ENCODE results near the gene UPK3A. TPM values are rescaled to one million over a fixed set of nuclear protein-coding genes. Genes with fewer than 3 reads are reported as not detected.
"Not testable (repeated sequence)": the region's sequence is repeated elsewhere in the genome, so short reads cannot be mapped to it uniquely, and the experiment has no call there.

Gene UPK3A
- total and polyA plus RNA-seq, 2 of the 13 experiments (the other 11 are each of a cell fraction or from before 2014, with no cell fraction given): 10.5 to 13.8 TPM

GRCh38 chr22:45324311-45324711 lies 39.6 kb downstream of the UPK3A start (continued):
- TF ChIP-seq DZIP1 (CRISPR knock-in tag; IDR thresholded peaks at IDR 0.05) (no peak), ZNF530 (CRISPR knock-in tag; IDR thresholded peaks at IDR 0.05; ENCODE audit: low read depth) (no peak), MLLT10 (CRISPR knock-in tag; IDR thresholded peaks at IDR 0.05) (no peak), HNF4A (CRISPR knock-in tag; IDR thresholded peaks at IDR 0.05) (no peak), RXRA (CRISPR knock-in tag; IDR thresholded peaks at IDR 0.05) (no peak), CEBPG (CRISPR knock-in tag; IDR thresholded peaks at IDR 0.05) (no peak), RNF2 (conservative IDR thresholded peaks at IDR 0.05; ENCODE audit: low read depth) (no peak), ZNF17 (CRISPR knock-in tag; IDR thresholded peaks at IDR 0.05) (no peak)

GRCh38 chr22:45328261-45328660 lies 43.5 kb downstream of the UPK3A start:
- H4K20me1 ChIP-seq (ENCODE audit: insufficient read depth, low read length); DNase-seq (ENCODE audit: low spot score); H3K27me3 ChIP-seq (ENCODE audit: control insufficient read depth in 1 of 2, insufficient read depth in 2 of 2, low read length in 2 of 2); CTCF ChIA-PET (ENCODE audit: low intra/inter-chr PET ratio, low total read pairs); H3K4me2 ChIP-seq (ENCODE audit: low read depth, low read length); ATAC-seq; intact Hi-C loops (cut with micrococcal nuclease; ENCODE audit: unreplicated experiment); H3K27ac ChIP-seq (ENCODE audit: extremely low read length, insufficient read depth, low read length); H3K4me1 ChIP-seq (ENCODE audit: insufficient read depth, low read length); H3K9ac ChIP-seq (ENCODE audit: insufficient read depth, low read depth, low read length); BruUV-seq (replicated peaks); H3K9me3 ChIP-seq (ENCODE audit: low read length); H3K4me3 ChIP-seq (replicated peaks in 1 of 3; ENCODE audit: insufficient read depth in 1 of 3, low read depth in 2 of 3, low read length in 3 of 3); H2AFZ ChIP-seq (ENCODE audit: low read length); in situ Hi-C loops (cut with HindIII; ENCODE audit: extremely low pct_ligation_motif_present, low pct_unique_long_range_greater_than_20kb); H3K79me2 ChIP-seq (ENCODE audit: insufficient read depth, low read length): not testable (repeated sequence)
- WGBS (ENCODE audit: low lambda C conversion rate): 84% methylated on average over 8 of the region's 8 CpGs
- peak; percentile 68 for FAIRE-seq
- POLR2A ChIA-PET: interaction anchor here (0.9 kb wide), 1 partner anchor 55 kb away, joined by 3 read pairs; no protein-coding TSS in a partner anchor
- H3K36me3 ChIP-seq (replicated peaks in 1 of 2; ENCODE audit: control insufficient read depth in 1 of 2, insufficient read depth in 2 of 2, low read length in 2 of 2): peaks cover 34 to 72% of the 10 kb centered on the region in 2 experiments
